Right cardiac atrium (tissue), 5 donors: ENCODE results near the gene MDM2. TPM values are rescaled to one million over a fixed set of nuclear protein-coding genes. Genes with fewer than 3 reads are reported as not detected.

Experiments used
- ATAC-seq, 2 donors: fragments of 200-7000 bp; cut with Tn5 transposase; one replicate each; pipeline versions ENCODE4 v1.8.0 to v1.9.1; 2020; ENCODE audit warnings: moderate library complexity in 2 of 2, mild to moderate bottlenecking in 1 of 2
- DNase-seq, 3 donors: peaks; one replicate each; pipeline ENCODE4 v3.0.0-alpha.2; 2020
- H3K27ac ChIP-seq: one replicate; pipeline ENCODE4 v1.5.1; 2013; ENCODE audit warnings: mild to moderate bottlenecking, low read length, control low read depth, moderate library complexity
- H3K27me3 ChIP-seq: one replicate; pipeline ENCODE4 v1.6.1; 2013; ENCODE audit not compliant: control insufficient read depth, insufficient read depth
- H3K4me1 ChIP-seq: one replicate; pipeline ENCODE4 v1.6.1; 2013; ENCODE audit warnings: low read length; ENCODE audit not compliant: control insufficient read depth, insufficient read depth
- H3K4me3 ChIP-seq: one replicate; pipeline ENCODE4 v1.5.1; 2013; ENCODE audit warnings: low read length, control low read depth
- H3K9me3 ChIP-seq: one replicate; pipeline ENCODE4 v1.6.1; 2013; ENCODE audit warnings: low read length; ENCODE audit not compliant: control insufficient read depth
- WGBS: extraction: QIAGEN DNeasy Blood & Tissue Kit; methylation state at CpG from one replicate; pipeline ENCODE4 v1.1.7; 2013; 5-methylcytosine and 5-hydroxymethylcytosine counted together
- intact Hi-C, 4 donors: fragments of 100-400 bp; cut with DNase I; formaldehyde crosslinking; loops; one replicate each; pipeline versions ENCODE4 v1.11.0 to v1.14.0; 2022 to 2023
- polyA plus RNA-seq: library from polyadenylated mRNA; stranded (reverse); fragments of 200-250 nt; gene quantifications from one replicate; pipeline ENCODE4 v1.2.3, GENCODE V29; 2013
- total RNA-seq, 4 donors: library from RNA; stranded (reverse); fragmentation: NEBNext Ultra II Directional; extraction: Animal tissue kit (Norgen Biotek cat#: 25700); gene quantifications; one replicate each; pipeline ENCODE4 v1.2.1, GENCODE V29; 2021
- donor health status: healthy with polysubstance abuse.
- donor health status: DM: no; HTN: yes; CAD: no.
- donor health status: DM: no; HTN: no; CAD: no.
- donor health status: DM: no; HTN: yes; CAD: no; lungs with severe emphysema.
- donor health status: DM: yes; HTN: yes; CAD: no.

MDM2 gene
- total and polyA plus RNA-seq, 5 donors = 19.6 to 60.8 (median 48.2) TPM

DNA sequence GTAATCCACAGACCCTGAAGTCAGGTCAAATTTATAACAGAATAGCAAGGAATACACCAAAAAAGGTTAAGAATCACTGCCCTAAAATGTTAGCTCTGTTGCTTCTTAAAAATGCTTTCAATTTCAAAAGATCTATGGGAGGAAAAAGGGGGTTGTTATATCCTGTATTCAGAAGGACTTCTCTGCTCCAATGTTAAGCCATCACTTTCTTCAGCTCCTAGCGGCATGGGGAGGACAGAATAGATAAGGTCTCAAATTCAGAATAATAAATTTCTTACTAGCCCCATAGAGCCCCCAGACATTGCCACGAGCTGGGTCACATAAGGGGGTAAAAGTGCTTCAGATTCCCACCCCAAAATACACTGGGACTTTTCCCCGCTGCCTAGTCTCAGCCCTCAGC is 75.2 kb downstream of the MDM2 start:
- Histone ChIP-seq H3K4me3 (no peak overlapping the region), H3K9me3 (no peaks in the 10 kb centered on the region), H3K4me1 (no peaks in the 10 kb centered on the region), H3K27ac (no peak overlapping the region), H3K27me3 (no peaks in the 10 kb centered on the region)
- 83% methylated on average over 3 of the region's 3 CpGs for WGBS
- DNase-seq (no peak), ATAC-seq (no peak)
- intact Hi-C loops = no loop called here

DNA sequence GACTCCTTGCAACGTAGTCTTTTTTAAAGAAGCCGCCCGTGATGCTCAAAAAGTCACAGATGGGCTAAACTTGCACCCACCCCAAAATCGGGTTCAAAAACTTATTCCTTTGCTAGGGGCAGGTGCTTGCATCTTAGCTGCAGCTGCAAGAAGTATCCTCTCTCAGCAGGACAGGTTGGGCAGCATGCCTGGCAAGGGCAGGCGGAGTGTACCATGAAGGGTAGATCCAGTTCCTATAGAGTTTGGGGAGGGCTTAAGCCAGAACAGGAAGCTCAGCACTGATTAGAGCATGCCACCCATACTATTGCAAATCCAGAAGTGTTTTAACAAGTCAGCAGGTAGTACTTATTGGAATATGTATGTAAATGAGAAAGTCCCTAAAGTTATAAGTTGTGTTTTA is 76.3 kb downstream of the MDM2 start:
- no peak overlapping the region for H3K27ac ChIP-seq
- intact Hi-C loops = no loop called here

DNA sequence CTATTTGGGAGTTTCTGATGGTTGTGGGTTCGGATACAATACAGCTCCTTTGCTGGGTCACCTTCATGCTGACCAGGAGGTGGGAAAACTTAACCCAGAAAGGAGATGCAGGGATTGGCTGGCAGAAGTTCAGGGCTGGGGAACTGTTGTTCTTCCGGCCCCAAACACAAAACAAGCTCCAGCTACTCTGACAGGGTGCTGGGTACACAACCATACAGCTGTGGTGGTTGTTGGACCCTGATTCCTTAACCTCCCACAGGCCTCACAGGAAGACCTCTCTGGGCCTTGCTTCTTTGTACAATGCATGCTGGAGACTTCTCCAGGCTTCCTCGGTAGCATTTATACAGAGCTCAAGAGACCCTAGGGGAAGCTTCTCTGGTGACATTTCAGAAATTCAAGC is 77.4 kb downstream of the MDM2 start:
- H3K27me3 ChIP-seq = no peaks in the 10 kb centered on the region
- H3K27ac ChIP-seq = no peak overlapping the region
- no peaks in the 10 kb centered on the region for H3K4me1 ChIP-seq
- whole genome bisulfite sequencing = 88% methylated on average over 3 of the region's 3 CpGs
- ATAC-seq (no peak), DNase-seq (no peak)
- no peak overlapping the region for H3K4me3 ChIP-seq
- intact Hi-C loops = no loop called here
- no peaks in the 10 kb centered on the region for H3K9me3 ChIP-seq

More for the DNA sequence above, 76.3 kb downstream of the MDM2 start:
- no peaks in the 10 kb centered on the region for H3K27me3 ChIP-seq
- no peak for ATAC-seq
- WGBS = 97% methylated on average over 5 of the region's 5 CpGs
- no peaks in the 10 kb centered on the region for H3K4me1 ChIP-seq
- H3K4me3 ChIP-seq = no peak overlapping the region
- DNase-seq = no peak
- no peaks in the 10 kb centered on the region for H3K9me3 ChIP-seq

DNA sequence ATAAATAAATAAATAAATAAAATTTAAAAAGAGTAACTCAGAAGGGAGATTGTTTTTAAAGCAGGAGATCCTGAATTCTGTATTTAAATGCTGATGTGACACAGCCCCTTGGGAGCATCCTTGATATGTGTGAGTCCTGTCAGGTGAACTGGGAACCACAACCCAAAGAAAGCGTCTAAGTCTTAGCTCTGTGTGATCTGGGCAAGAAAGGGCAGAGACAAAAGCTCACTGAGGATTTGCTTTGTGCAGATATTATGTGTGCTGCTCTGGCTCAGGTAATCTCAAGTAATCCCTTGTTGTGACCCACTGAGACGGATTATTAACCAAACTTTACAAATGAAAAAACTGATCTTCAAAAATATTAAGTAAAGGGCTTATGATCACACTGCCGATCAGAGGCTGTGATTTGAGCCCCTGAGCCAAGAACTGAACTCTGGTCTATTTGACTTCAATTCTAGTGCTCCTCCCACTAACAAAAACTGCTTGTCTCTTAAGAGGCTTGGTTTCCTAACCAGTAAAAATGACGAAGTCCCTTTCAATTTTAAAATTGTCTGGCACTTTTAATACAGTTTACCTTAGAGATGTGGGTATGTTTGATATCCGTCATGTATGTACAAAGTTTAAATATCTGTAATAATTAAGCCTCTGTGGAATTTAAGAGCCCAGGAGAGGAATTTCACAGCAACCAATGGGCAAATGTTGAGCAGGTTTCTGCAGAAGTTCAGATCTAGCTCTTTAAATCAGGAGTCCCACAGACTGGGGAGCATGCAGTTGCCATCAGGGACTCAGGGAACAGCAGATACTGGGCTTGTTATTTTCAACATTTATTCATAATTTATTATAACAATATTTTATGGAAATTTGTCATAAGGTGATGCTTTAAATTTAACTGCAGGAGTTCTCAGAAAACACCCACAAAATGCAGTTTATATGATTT is 78.9 kb downstream of the MDM2 start:
- Histone ChIP-seq H3K27me3 (no peaks in the 10 kb centered on the region), H3K4me1 (no peaks in the 10 kb centered on the region), H3K9me3 (no peaks in the 10 kb centered on the region), H3K27ac (no peak overlapping the region), H3K4me3 (no peak overlapping the region)
- WGBS = 86% methylated on average over 5 of the region's 5 CpGs
- intact Hi-C loops = no loop called here
- ATAC-seq (no peak), DNase-seq (no peak)

DNA sequence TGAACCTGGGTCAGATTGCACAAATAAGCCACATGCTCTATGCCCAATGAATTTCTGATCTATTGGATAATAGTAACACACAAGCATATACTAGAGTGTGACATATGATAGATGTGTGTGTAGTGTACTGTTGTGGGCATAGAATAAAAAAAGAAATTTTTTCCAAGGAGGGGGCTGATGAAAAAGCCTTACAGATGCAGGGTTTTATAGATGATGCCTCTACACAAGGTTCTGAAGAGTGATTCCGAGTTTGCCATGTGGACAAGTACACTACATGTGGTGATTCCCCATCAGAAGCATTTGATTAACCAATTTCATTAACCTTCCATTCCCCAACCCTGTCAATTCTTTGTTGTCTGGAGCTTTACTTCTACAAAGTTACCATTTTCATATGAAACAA is 79.7 kb downstream of the MDM2 start:
- ATAC-seq = no peak

DNA sequence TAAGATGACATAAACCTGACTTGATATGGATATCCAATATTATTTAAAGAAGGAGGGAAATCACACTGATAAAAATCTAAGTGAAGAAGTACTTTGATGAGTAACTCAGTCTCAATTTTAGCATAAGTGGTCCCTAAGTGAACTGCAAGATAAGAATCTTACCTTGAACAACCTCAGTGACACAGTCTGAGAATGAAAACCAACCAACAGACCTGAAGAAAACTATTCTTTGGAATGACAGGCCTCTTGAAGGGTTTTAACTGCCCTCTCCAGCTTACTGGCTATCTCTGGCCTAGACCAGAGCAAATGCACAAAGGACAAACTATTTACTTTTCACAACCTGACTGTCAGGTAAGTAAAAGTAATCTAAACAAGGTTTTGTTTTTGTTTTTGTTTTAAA is 80.3 kb downstream of the MDM2 start:
- Histone ChIP-seq H3K4me3 (no peak overlapping the region), H3K9me3 (no peaks in the 10 kb centered on the region), H3K4me1 (no peaks in the 10 kb centered on the region), H3K27me3 (no peaks in the 10 kb centered on the region), H3K27ac (no peak overlapping the region)
- intact Hi-C loops = no loop called here
- DNase-seq = no peak
- no peak for ATAC-seq

More for the DNA sequence above, 79.7 kb downstream of the MDM2 start:
- Histone ChIP-seq H3K27ac (no peak overlapping the region), H3K4me1 (no peaks in the 10 kb centered on the region), H3K9me3 (no peaks in the 10 kb centered on the region), H3K4me3 (no peak overlapping the region), H3K27me3 (no peaks in the 10 kb centered on the region)
- intact Hi-C loops = no loop called here
- 98% methylated on average over 1 of the region's 1 CpG for WGBS
- DNase-seq = no peak

DNA sequence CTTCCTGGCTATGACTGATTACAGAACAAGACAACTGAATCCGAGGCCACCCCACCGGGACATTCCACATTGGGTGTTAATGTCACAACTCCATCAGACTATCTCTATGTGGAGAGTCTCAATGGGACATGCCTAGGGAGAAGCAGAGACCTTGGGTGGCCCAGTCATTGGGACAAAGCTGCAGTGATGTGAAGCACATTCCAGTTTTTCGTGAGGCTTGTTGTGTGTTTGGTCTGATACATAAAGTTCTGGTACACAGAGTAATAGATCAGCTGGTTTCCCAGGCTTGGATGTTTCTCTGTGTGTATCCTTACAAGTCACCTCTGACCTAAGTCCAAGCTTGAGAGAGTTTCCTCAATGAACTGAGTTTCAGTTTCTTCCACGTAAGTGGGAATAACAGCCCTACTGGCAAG is 82.7 kb downstream of the MDM2 start:
- Histone ChIP-seq H3K27ac (no peak overlapping the region), H3K27me3 (no peaks in the 10 kb centered on the region), H3K9me3 (no peaks in the 10 kb centered on the region), H3K4me3 (no peak overlapping the region), H3K4me1 (no peaks in the 10 kb centered on the region)
- intact Hi-C loops = no loop called here
- WGBS = 71% methylated on average over 4 of the region's 4 CpGs
- no peak for ATAC-seq
- no peak for DNase-seq

DNA sequence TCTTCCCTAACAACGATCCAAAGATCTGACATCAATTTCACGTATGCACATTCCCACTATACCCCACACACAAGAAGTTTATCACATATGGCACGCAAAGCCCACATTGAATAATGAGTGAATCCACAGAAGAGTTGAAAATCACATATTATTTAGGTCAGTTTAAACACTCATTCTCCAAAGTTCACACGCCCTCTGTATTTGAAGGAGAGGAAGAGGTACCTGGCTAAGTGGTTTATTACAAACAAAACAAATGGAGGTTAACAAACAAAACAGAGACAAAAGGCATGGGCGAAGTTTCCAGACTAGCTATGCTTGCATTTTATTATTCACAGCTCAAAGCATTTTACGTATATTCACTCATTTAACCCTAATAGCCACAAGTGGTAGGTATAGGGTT is 83.2 kb downstream of the MDM2 start:
- intact Hi-C loops = no loop called here
- H3K27ac ChIP-seq = no peak overlapping the region
- H3K27me3 ChIP-seq = no peaks in the 10 kb centered on the region
- no peak for DNase-seq
- H3K4me1 ChIP-seq = no peaks in the 10 kb centered on the region
- ATAC-seq = no peak
- WGBS = 81% methylated on average over 6 of the region's 6 CpGs
- H3K9me3 ChIP-seq = no peaks in the 10 kb centered on the region
- no peak overlapping the region for H3K4me3 ChIP-seq

DNA sequence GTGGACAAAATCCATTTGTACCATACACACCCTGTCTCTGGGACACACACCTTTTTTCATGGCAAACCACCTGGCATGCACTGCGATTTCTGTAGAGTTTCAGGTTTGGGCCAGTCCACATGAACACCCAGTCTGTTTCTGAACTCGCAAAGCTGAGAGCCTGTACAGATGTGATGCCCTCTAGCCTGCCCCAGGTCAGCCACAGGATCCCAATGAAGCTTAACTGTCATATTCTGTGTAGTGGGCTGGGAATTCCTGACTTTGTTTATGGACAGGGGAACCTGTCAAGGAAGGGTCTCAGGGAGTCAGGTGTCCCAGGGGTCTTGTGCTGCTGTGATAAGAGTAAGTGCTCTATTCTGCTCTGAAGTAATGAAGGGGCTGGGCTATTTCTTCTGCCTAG is 85.2 kb downstream of the MDM2 start:
- no peak overlapping the region for H3K4me3 ChIP-seq
- intact Hi-C loops = no loop called here
- WGBS = 93% methylated on average over 2 of the region's 2 CpGs
- no peaks in the 10 kb centered on the region for H3K27me3 ChIP-seq
- no peak for DNase-seq
- H3K9me3 ChIP-seq = no peaks in the 10 kb centered on the region
- no peak for ATAC-seq
- H3K4me1 ChIP-seq = peaks cover 2% of the 10 kb centered on the region
- no peak overlapping the region for H3K27ac ChIP-seq

DNA sequence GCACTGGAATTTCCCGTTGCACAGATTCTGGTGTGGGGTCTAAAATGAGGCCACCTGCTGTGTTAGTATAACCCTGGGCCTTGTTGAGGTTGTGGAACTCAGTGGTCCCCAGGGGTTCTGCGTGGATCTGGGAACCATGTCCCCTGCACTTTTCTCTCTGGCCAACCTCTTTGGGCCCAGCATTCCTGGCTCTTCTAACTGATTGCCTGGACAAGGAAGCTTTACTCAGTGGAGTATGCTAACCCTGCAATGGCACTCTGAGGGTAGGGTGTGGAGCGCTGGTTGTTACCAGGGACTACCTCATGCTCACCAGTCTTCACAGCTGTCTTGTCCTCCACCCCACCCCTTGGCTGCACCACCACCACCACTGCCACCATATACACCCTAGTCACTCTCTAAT is 85.8 kb downstream of the MDM2 start:
- Histone ChIP-seq H3K27ac (no peak overlapping the region), H3K27me3 (no peaks in the 10 kb centered on the region), H3K4me1 (peaks cover 2% of the 10 kb centered on the region), H3K9me3 (no peaks in the 10 kb centered on the region), H3K4me3 (no peak overlapping the region)
- 91% methylated on average over 3 of the region's 3 CpGs for WGBS
- no peak for ATAC-seq
- intact Hi-C loops = no loop called here
- DNase-seq = no peak

DNA sequence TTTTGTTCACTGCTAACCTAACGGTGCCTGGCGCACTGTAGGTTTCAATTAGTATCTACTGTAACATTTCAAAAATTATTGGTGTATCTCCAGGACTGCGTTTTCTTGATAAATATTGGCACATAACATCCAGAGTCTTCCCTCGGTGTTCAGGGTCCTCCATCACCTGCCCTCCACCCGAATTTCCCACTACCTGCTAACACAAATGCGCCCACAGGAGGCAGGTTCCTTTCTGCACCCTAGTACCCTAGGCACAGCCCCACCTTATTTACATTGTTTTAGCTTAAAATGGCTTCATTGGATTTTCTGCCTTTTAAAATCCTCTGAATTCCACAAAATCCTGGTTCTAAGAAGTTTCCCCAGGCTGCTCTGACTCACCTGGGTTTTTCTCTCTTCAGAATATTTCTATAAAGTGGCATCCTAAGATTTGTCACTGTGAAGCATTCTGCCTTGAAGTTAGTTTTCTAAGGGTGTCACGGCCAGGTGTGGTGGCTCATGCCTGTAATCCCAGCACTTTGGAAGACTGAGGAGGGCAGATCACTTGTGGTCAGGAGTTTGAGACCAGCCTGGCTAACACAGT is 86.4 kb downstream of the MDM2 start:
- intact Hi-C loops = no loop called here
- Histone ChIP-seq H3K27me3 (no peaks in the 10 kb centered on the region), H3K4me3 (no peak overlapping the region), H3K4me1 (peaks cover 2% of the 10 kb centered on the region), H3K9me3 (no peaks in the 10 kb centered on the region), H3K27ac (no peak overlapping the region)
- no peak for DNase-seq
- ATAC-seq = no peak
- 93% methylated on average over 7 of the region's 7 CpGs for WGBS
